Measurements from ENCODE around the gene PHF5A.
A peak's percentile ranks its signal among the peaks of the same experiment; 100 is the strongest.

Gene PHF5A

GRCh38 chr22:41415554-41415953 is 52.9 kb downstream of the PHF5A start:
- H3K4me1 ChIP-seq (ENCODE audit: insufficient read depth, low read length, severe bottlenecking): peaks cover 37% of the 10 kb centered on the region
- no peaks in the 10 kb centered on the region for H3K9me3 ChIP-seq (ENCODE audit: low read length)
- H3K9ac ChIP-seq (ENCODE audit: low read length): peak overlapping the region; percentile 87; the same call in 1 of the 2 replicates
- TF ChIP-seq EZH2 (IDR thresholded peaks at IDR 0.05; ENCODE audit: borderline replicate concordance, low read length) (no peak), CTCF (IDR thresholded peaks at IDR 0.05; ENCODE audit: low read length) (no peak)
- no peaks in the 10 kb centered on the region for H3K27me3 ChIP-seq (ENCODE audit: insufficient read depth, low read length)
- peak overlapping the region; percentile 85 for H3K4me3 ChIP-seq (ENCODE audit: low read depth, low read length, poor library complexity, severe bottlenecking)
- no peak overlapping the region for H2AFZ ChIP-seq (ENCODE audit: low read length)
- no peaks in the 10 kb centered on the region for H3K9me2 ChIP-seq (ENCODE audit: low read depth, low read length)
- peaks cover 5% of the 10 kb centered on the region; the same call in 1 of the 2 replicates for H3K79me2 ChIP-seq (ENCODE audit: insufficient read depth, low read length)
- peak overlapping the region; percentile 82 for H3K27ac ChIP-seq (ENCODE audit: low read depth, low read length, poor library complexity, severe bottlenecking)
- peaks cover 7% of the 10 kb centered on the region; the same call in 1 of the 2 replicates for H3K36me3 ChIP-seq (ENCODE audit: insufficient read depth, low read length)
- peak overlapping the region; percentile 79 for H3K4me2 ChIP-seq (ENCODE audit: low read length)
- no peaks in the 10 kb centered on the region for H3F3A ChIP-seq (ENCODE audit: insufficient read depth, low read length)
- H4K20me1 ChIP-seq (ENCODE audit: insufficient read depth, low read length): no peaks in the 10 kb centered on the region

- Histone ChIP-seq H3K9me2 (ENCODE audit: low read depth, low read length) (no peaks in the 10 kb centered on the region), H4K20me1 (ENCODE audit: insufficient read depth, low read length) (no peaks in the 10 kb centered on the region), H3K36me3 (ENCODE audit: insufficient read depth, low read length) (peaks cover 7% of the 10 kb centered on the region; the same call in 1 of the 2 replicates), H3K9ac (ENCODE audit: low read length) (peak overlapping the region; percentile 6; the same call in 1 of the 2 replicates), H3K79me2 (ENCODE audit: insufficient read depth, low read length) (peaks cover 5% of the 10 kb centered on the region; the same call in 1 of the 2 replicates), H3K27me3 (ENCODE audit: insufficient read depth, low read length) (no peaks in the 10 kb centered on the region), H3F3A (ENCODE audit: insufficient read depth, low read length) (no peaks in the 10 kb centered on the region), H3K27ac (ENCODE audit: low read depth, low read length, poor library complexity, severe bottlenecking) (peak overlapping the region; percentile 53), H3K4me3 (ENCODE audit: low read depth, low read length, poor library complexity, severe bottlenecking) (no peak overlapping the region), H3K4me1 (ENCODE audit: insufficient read depth, low read length, severe bottlenecking) (peaks cover 50% of the 10 kb centered on the region), H2AFZ (ENCODE audit: low read length) (no peak overlapping the region), H3K9me3 (ENCODE audit: low read length) (no peaks in the 10 kb centered on the region), H3K4me2 (ENCODE audit: low read length) (peak overlapping the region; percentile 19; the same call in 1 of the 2 replicates)
- TF ChIP-seq EZH2 (IDR thresholded peaks at IDR 0.05; ENCODE audit: borderline replicate concordance, low read length) (no peak), CTCF (IDR thresholded peaks at IDR 0.05; ENCODE audit: low read length) (no peak)
Observed at GRCh38 chr22:41411021-41411851, 57.3 kb downstream of the PHF5A start.

GRCh38 chr22:41410311-41410751 is 58.2 kb downstream of the PHF5A start:
- no peak overlapping the region for H3K4me2 ChIP-seq (ENCODE audit: low read length)

More at GRCh38 chr22:41410311-41410751, 58.2 kb downstream of the PHF5A start:
- Histone ChIP-seq H3K27me3 (ENCODE audit: insufficient read depth, low read length) (no peaks in the 10 kb centered on the region), H3K36me3 (ENCODE audit: insufficient read depth, low read length) (peaks cover 1% of the 10 kb centered on the region; the same call in 1 of the 2 replicates), H3K9me3 (ENCODE audit: low read length) (no peaks in the 10 kb centered on the region), H4K20me1 (ENCODE audit: insufficient read depth, low read length) (no peaks in the 10 kb centered on the region), H3K9ac (ENCODE audit: low read length) (no peak overlapping the region), H3K27ac (ENCODE audit: low read depth, low read length, poor library complexity, severe bottlenecking) (peak overlapping the region; percentile 53), H3F3A (ENCODE audit: insufficient read depth, low read length) (no peaks in the 10 kb centered on the region), H2AFZ (ENCODE audit: low read length) (no peak overlapping the region), H3K9me2 (ENCODE audit: low read depth, low read length) (no peaks in the 10 kb centered on the region), H3K79me2 (ENCODE audit: insufficient read depth, low read length) (peaks cover 2% of the 10 kb centered on the region; the same call in 1 of the 2 replicates), H3K4me3 (ENCODE audit: low read depth, low read length, poor library complexity, severe bottlenecking) (no peak overlapping the region), H3K4me1 (ENCODE audit: insufficient read depth, low read length, severe bottlenecking) (peaks cover 45% of the 10 kb centered on the region)
- no peak for TF ChIP-seq CTCF (IDR thresholded peaks at IDR 0.05; ENCODE audit: low read length)
- TF ChIP-seq EZH2 (IDR thresholded peaks at IDR 0.05; ENCODE audit: borderline replicate concordance, low read length): no peak
